Measurements from ENCODE around the gene ADGRE2.

DNA sequence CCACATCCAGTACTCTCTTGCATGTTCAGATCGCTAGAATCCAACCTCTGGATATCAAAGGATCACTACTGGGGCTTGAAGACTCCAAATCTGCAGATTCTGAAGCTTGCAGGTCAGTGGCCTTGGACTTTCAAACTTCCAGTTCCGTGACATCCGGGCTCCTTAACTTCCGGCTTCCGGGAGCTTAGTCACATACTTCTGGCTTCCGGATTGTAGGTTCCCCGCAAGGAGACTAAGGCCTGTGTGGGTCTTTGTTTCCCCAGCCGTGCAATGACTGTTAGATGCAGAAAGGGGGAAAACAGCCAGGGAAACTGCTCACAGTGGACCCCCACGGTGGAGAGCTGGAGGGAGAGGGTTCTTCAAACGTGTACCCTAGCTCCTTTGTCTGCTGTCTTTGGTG lies 47.2 kb downstream of the ADGRE2 start:
- TF ChIP-seq POLR2A (IDR thresholded peaks at IDR 0.05): no peak
- TF ChIP-seq, protein P1, sequence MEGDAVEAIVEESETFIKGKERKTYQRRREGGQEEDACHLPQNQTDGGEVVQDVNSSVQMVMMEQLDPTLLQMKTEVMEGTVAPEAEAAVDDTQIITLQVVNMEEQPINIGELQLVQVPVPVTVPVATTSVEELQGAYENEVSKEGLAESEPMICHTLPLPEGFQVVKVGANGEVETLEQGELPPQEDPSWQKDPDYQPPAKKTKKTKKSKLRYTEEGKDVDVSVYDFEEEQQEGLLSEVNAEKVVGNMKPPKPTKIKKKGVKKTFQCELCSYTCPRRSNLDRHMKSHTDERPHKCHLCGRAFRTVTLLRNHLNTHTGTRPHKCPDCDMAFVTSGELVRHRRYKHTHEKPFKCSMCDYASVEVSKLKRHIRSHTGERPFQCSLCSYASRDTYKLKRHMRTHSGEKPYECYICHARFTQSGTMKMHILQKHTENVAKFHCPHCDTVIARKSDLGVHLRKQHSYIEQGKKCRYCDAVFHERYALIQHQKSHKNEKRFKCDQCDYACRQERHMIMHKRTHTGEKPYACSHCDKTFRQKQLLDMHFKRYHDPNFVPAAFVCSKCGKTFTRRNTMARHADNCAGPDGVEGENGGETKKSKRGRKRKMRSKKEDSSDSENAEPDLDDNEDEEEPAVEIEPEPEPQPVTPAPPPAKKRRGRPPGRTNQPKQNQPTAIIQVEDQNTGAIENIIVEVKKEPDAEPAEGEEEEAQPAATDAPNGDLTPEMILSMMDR (IDR thresholded peaks at IDR 0.05): no peak

Data from uterus (tissue), 2 donors.